GM19193 (cell line): ENCODE results near the gene SPTLC1.

Experiments used
- POLR2A ChIP-seq: IDR thresholded peaks from 4 replicates; pipeline ENCODE4 v1.6.1; 2011; ENCODE audit not compliant: insufficient read depth, insufficient read length; ENCODE audit errors: extremely low read depth

SPTLC1 gene

GRCh38 chr9:92098638-92099037 is 16.6 kb downstream of the SPTLC1 start:
- no peak for TF ChIP-seq POLR2A

GRCh38 chr9:92097997-92098482 is 17.2 kb downstream of the SPTLC1 start:
- TF ChIP-seq POLR2A = peak; percentile 58

GRCh38 chr9:92095236-92095635 is 20.0 kb downstream of the SPTLC1 start:
- TF ChIP-seq POLR2A = no peak

- TF ChIP-seq POLR2A = no peak
These were observed 20.6 kb downstream of the SPTLC1 start for GRCh38 chr9:92094655-92095054.

- no peak for TF ChIP-seq POLR2A
These were observed 37.3 kb downstream of the SPTLC1 start for GRCh38 chr9:92077888-92078287.

GRCh38 chr9:92071634-92072033 is 43.6 kb downstream of the SPTLC1 start:
- no peak for TF ChIP-seq POLR2A

GRCh38 chr9:92066168-92066567 is 49.0 kb downstream of the SPTLC1 start:
- TF ChIP-seq POLR2A = no peak

GRCh38 chr9:92064711-92065110 is 50.5 kb downstream of the SPTLC1 start:
- no peak for TF ChIP-seq POLR2A

- TF ChIP-seq POLR2A = no peak
These were observed 54.0 kb downstream of the SPTLC1 start for GRCh38 chr9:92061184-92061583.

GRCh38 chr9:92059661-92060060 is 55.6 kb downstream of the SPTLC1 start:
- no peak for TF ChIP-seq POLR2A

- TF ChIP-seq POLR2A = no peak
These were observed 56.3 kb downstream of the SPTLC1 start for GRCh38 chr9:92058723-92059444.

- no peak for TF ChIP-seq POLR2A
These were observed 57.2 kb downstream of the SPTLC1 start for GRCh38 chr9:92058026-92058425.

- no peak for TF ChIP-seq POLR2A
These were observed 58.0 kb downstream of the SPTLC1 start for GRCh38 chr9:92057226-92057625.

GRCh38 chr9:92055624-92056023 is 59.6 kb downstream of the SPTLC1 start:
- TF ChIP-seq POLR2A = no peak

- TF ChIP-seq POLR2A = no peak
These were observed 66.1 kb downstream of the SPTLC1 start for GRCh38 chr9:92048924-92049625.

- TF ChIP-seq POLR2A = no peak
These were observed 67.7 kb downstream of the SPTLC1 start for GRCh38 chr9:92047500-92047899.
